OCI-LY1 (cell line): Measurements from ENCODE around the gene HPCAL1.

Source experiments
- H2AFZ ChIP-seq: fragments of 200-600 bp; sonication (generic), shearing (Covaris generic); 2 replicates; pipeline ENCODE4 v1.6.0; 2014; ENCODE audit warnings: antibody characterized with exemption, mild to moderate bottlenecking, low read length
- H3F3A ChIP-seq: fragments of 200-600 bp; sonication (generic), shearing (Covaris generic); 2 replicates; pipeline ENCODE4 v1.6.0; 2014; ENCODE audit warnings: mild to moderate bottlenecking, antibody characterized with exemption, low read length, moderate library complexity; ENCODE audit not compliant: insufficient read depth
- H3K27ac ChIP-seq: fragments of 200-600 bp; sonication (generic); 2 replicates; pipeline ENCODE4 v1.5.1; 2014; ENCODE audit warnings: low read length, mixed run types, mild to moderate bottlenecking, low read depth; ENCODE audit not compliant: poor library complexity, severe bottlenecking
- H3K27me3 ChIP-seq: fragments of 200-600 bp; sonication (generic); 2 replicates; pipeline ENCODE4 v1.6.0; 2014; ENCODE audit warnings: antibody characterized with exemption, mild to moderate bottlenecking, low read length, moderate library complexity; ENCODE audit not compliant: insufficient read depth
- H3K36me3 ChIP-seq: fragments of 200-600 bp; sonication (generic); 2 replicates; pipeline ENCODE4 v1.6.1; 2014; ENCODE audit warnings: mild to moderate bottlenecking, antibody characterized with exemption, low read length, moderate library complexity, mixed read lengths; ENCODE audit not compliant: insufficient read depth
- H3K4me1 ChIP-seq: fragments of 200-600 bp; sonication (generic); 2 replicates; pipeline ENCODE4 v1.5.1; 2014; ENCODE audit warnings: mild to moderate bottlenecking, low read length, moderate library complexity; ENCODE audit not compliant: insufficient read depth, severe bottlenecking
- H3K4me2 ChIP-seq: fragments of 200-600 bp; sonication (generic), shearing (Covaris generic); 2 replicates; pipeline ENCODE4 v1.6.1; 2014; ENCODE audit warnings: low read length
- H3K4me3 ChIP-seq: fragments of 200-600 bp; sonication (generic); 2 replicates; pipeline ENCODE4 v1.5.1; 2014; ENCODE audit warnings: low read length, low read depth, mild to moderate bottlenecking, mixed read lengths; ENCODE audit not compliant: poor library complexity, severe bottlenecking
- H3K79me2 ChIP-seq: fragments of 200-600 bp; shearing (Covaris generic); 2 replicates; pipeline ENCODE4 v1.6.1; 2016; ENCODE audit warnings: mixed run types, low read length, mixed read lengths; ENCODE audit not compliant: insufficient read depth
- H3K9ac ChIP-seq: fragments of 200-600 bp; sonication (generic), shearing (Covaris generic); 2 replicates; pipeline ENCODE4 v1.6.1; 2014; ENCODE audit warnings: mild to moderate bottlenecking, low read length, mixed read lengths
- H3K9me2 ChIP-seq: fragments of 200-600 bp; sonication (generic), shearing (Covaris generic); 2 replicates; pipeline ENCODE4 v1.6.1; 2014; ENCODE audit warnings: low read depth, mild to moderate bottlenecking, low read length, mixed read lengths
- H3K9me3 ChIP-seq: fragments of 200-600 bp; shearing (Covaris generic); 2 replicates; pipeline ENCODE4 v1.6.1; 2014; ENCODE audit warnings: low read length, mixed read lengths
- H4K20me1 ChIP-seq: fragments of 200-600 bp; sonication (generic), shearing (Covaris generic); 2 replicates; pipeline ENCODE4 v1.6.0; 2016; ENCODE audit warnings: mild to moderate bottlenecking, low read length; ENCODE audit not compliant: insufficient read depth
- CTCF ChIP-seq: fragments of 200-600 bp; sonication (generic), shearing (Covaris generic); IDR thresholded peaks from 2 replicates; pipeline ENCODE4 v1.5.1; 2017; ENCODE audit warnings: mild to moderate bottlenecking, antibody characterized with exemption, low read length, moderate library complexity, mixed read lengths
- EZH2 ChIP-seq: fragments of 200-600 bp; sonication (generic), shearing (Covaris generic); IDR thresholded peaks from 2 replicates; pipeline ENCODE4 v1.8.0; 2017; ENCODE audit warnings: borderline replicate concordance, mixed run types, mild to moderate bottlenecking, antibody characterized with exemption, low read length, moderate library complexity, mixed read lengths

Gene HPCAL1

GRCh38 chr2:10422251-10422650 lies 119.5 kb downstream of the HPCAL1 start:
- Histone ChIP-seq H3K36me3 (no peaks in the 10 kb centered on the region), H3K79me2 (no peaks in the 10 kb centered on the region), H3K4me1 (peaks cover 4% of the 10 kb centered on the region)

GRCh38 chr2:10422732-10423399 lies 120.2 kb downstream of the HPCAL1 start:
- Histone ChIP-seq H3K4me2 (no peak overlapping the region), H3K9me3 (no peaks in the 10 kb centered on the region), H2AFZ (no peak overlapping the region), H3K27ac (no peak overlapping the region), H3F3A (no peaks in the 10 kb centered on the region), H3K9me2 (no peaks in the 10 kb centered on the region), H3K4me1 (no peaks in the 10 kb centered on the region), H3K9ac (no peak overlapping the region), H3K27me3 (peaks cover 10% of the 10 kb centered on the region; the same call in 1 of the 2 replicates), H4K20me1 (no peaks in the 10 kb centered on the region), H3K79me2 (no peaks in the 10 kb centered on the region), H3K4me3 (no peak overlapping the region), H3K36me3 (no peaks in the 10 kb centered on the region)
- TF ChIP-seq CTCF (no peak), EZH2 (no peak)

More at GRCh38 chr2:10422251-10422650, 119.5 kb downstream of the HPCAL1 start:
- Histone ChIP-seq H3K9ac (no peak overlapping the region), H3K27ac (no peak overlapping the region), H3F3A (no peaks in the 10 kb centered on the region), H3K27me3 (peaks cover 10% of the 10 kb centered on the region; the same call in 1 of the 2 replicates), H3K4me3 (no peak overlapping the region), H4K20me1 (no peaks in the 10 kb centered on the region), H2AFZ (no peak overlapping the region), H3K9me3 (no peaks in the 10 kb centered on the region), H3K4me2 (no peak overlapping the region), H3K9me2 (no peaks in the 10 kb centered on the region)
- TF ChIP-seq EZH2 (no peak), CTCF (no peak)

DNA sequence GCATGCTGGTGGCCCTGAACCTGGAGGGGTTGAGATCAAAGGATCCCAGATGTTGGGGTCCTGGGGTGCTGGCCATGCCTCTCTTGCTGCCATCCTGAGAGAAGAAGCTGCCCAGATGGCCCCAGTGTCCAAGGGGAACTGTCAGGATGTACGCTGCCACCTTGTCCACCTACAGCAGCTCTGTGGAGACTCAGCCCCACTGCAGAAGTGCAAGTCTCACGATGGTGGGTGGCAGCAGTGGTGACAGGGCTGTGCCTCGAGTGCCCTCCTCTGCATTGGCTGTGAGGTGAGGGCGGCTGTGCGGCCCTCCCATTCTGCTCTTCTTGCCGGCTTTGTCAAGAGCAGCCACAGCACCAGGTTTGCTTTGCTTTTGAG lies 120.7 kb downstream of the HPCAL1 start:
- TF ChIP-seq EZH2 (no peak), CTCF (no peak)
- Histone ChIP-seq H2AFZ (no peak overlapping the region), H3K9me2 (no peaks in the 10 kb centered on the region), H4K20me1 (no peaks in the 10 kb centered on the region), H3K9ac (no peak overlapping the region), H3K4me3 (no peak overlapping the region), H3F3A (no peaks in the 10 kb centered on the region), H3K4me1 (no peaks in the 10 kb centered on the region), H3K79me2 (no peaks in the 10 kb centered on the region), H3K4me2 (no peak overlapping the region), H3K9me3 (no peaks in the 10 kb centered on the region), H3K36me3 (no peaks in the 10 kb centered on the region), H3K27ac (no peak overlapping the region), H3K27me3 (peaks cover 10% of the 10 kb centered on the region; the same call in 1 of the 2 replicates)
